Measurements from ENCODE around the gene LRRN1.
"Not testable (repeated sequence)": the region's sequence is repeated elsewhere in the genome, so short reads cannot be mapped to it uniquely, and the experiment has no call there.

LRRN1 gene

DNA sequence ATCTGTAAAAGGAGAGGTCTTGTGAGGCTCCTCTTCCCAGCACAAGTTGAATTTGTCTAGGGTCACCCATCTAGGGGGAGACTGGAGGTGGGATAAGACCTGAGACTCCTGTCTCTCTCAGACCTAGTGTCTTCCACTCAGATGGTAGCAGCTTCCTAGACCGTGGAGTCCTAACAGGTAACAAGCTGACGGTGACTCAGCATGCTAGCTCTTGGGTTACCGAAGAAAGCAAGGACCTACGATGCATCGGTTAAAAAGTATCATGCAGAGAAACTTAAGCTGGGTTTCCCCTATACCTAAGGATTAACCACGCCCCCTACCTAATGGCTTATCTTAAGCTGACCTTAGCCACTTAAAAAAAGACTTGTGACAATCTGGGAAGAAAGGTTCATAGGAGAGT, 7.6 kb downstream of the LRRN1 start:
- DNase-seq (ENCODE audit: low read depth in 4 of 4, low spot score in 1 of 4): no peak

GRCh38 chr3:3813013-3813412, 13.8 kb downstream of the LRRN1 start:
- DNase-seq (ENCODE audit: low read depth in 4 of 4, low spot score in 1 of 4): no peak

- DNase-seq (ENCODE audit: low read depth in 4 of 4, low spot score in 1 of 4): no peak
These were observed 16.0 kb downstream of the LRRN1 start for GRCh38 chr3:3815206-3815605.

GRCh38 chr3:3816034-3816433, 16.8 kb downstream of the LRRN1 start:
- no peak for DNase-seq (ENCODE audit: low read depth in 4 of 4, low spot score in 1 of 4)

GRCh38 chr3:3817865-3818264, 18.6 kb downstream of the LRRN1 start:
- no peak for DNase-seq (ENCODE audit: low read depth in 4 of 4, low spot score in 1 of 4)

- no peak for DNase-seq (ENCODE audit: low read depth in 4 of 4, low spot score in 1 of 4)
These were observed 22.5 kb downstream of the LRRN1 start for GRCh38 chr3:3821777-3822176.

GRCh38 chr3:3825035-3825434, 25.8 kb downstream of the LRRN1 start:
- DNase-seq (ENCODE audit: low read depth in 4 of 4, low spot score in 1 of 4): no peak

DNA sequence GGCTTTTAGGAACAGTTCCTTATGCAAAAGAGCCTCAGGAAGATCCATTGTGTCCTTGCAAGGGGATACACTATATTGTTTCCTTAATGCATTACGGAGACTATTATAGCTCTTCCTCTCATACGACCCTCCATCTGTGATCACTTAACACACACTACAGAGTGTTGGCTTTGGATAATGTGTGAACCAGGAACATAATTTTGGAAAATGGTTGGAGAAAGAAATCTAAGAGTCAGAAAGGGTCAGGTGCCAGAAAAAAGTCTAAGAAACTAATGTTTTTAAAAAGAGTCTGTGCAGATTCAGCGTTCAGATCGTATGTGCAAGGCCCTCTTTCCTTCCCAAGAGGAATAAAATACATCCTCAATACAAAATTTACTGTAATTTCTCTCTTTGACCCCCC, 27.3 kb downstream of the LRRN1 start:
- no peak for DNase-seq (ENCODE audit: low read depth in 4 of 4, low spot score in 1 of 4)

GRCh38 chr3:3827111-3827510, 27.9 kb downstream of the LRRN1 start:
- no peak for DNase-seq (ENCODE audit: low read depth in 4 of 4, low spot score in 1 of 4)

GRCh38 chr3:3828417-3828816, 29.2 kb downstream of the LRRN1 start:
- not testable (repeated sequence) for DNase-seq (ENCODE audit: low read depth in 4 of 4, low spot score in 1 of 4)

DNA sequence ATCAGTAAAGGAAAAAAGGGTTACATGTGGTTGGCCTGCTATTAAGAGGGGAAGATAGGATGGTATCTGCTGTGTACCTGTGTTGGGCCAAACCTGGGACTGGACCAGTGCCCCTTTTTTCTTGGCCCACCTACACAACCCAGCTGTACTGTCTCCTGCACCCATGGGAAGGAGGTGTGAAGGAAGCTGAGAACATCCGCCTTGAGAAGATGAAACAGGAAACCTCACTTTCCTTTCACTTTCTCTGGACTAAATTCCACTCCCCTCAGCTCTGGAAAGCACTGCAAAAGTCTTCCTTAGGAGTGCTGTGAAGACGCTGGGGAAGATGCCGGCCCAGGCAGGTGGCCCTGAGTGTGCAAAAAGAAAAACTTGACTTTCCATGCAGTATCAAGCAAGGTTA, 37.6 kb downstream of the LRRN1 start:
- DNase-seq (ENCODE audit: low read depth in 4 of 4, low spot score in 1 of 4): no peak

- DNase-seq (ENCODE audit: low read depth in 4 of 4, low spot score in 1 of 4): no peak
These were observed 43.1 kb downstream of the LRRN1 start for GRCh38 chr3:3842356-3842755.

GRCh38 chr3:3847994-3848922, 49.0 kb downstream of the LRRN1 start:
- no peak for DNase-seq (ENCODE audit: low read depth in 4 of 4, low spot score in 1 of 4)

DNA sequence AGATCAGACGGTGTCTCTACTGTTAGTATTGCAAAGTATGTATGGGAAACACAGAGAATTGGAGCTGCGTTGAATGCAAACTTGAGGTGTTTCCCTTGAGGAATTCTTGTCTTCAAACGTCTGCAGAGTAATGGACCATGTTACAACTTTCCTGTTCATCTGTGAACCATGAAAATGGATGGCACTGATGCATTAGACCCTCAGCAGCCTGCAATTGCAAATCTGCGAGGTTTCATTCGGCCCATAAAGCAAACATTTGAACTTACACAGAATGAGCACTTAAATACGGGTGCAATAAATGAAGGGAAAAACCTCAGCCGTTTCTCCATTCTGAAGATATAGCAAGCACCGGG, 49.7 kb downstream of the LRRN1 start:
- DNase-seq (ENCODE audit: low read depth in 4 of 4, low spot score in 1 of 4): no peak

DNA sequence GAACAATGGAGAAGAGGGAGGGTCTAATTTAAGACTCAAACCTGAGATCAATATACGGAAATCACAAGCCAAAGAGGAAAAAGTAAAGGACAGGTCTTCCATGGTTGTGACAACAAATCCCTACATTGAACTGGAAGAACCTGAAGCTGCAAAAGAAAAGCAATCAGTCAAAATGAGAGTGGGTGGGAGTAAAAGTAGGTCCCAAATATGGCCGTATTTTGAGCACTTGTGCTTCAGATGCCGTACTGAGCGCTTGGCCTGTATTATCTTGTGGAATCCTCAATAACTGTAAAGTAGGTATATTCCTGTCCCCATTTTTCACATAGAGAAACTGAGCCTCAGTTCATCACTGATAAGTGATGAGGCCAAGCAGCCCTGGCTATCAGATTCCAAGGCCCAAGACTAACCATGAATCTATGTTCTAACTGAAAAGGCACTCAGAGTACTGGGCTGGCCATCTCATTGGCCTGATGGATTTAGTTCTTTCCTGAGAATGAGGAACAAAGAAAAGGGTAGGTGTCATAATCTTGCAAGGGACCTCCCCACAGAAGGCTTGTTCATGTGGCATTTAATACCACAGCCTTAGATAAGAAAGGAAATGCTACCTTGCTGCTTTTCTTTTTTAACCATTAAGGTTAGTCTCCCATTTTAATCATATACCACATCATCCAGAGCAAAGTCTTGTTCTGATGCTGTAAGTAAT, 52.5 kb downstream of the LRRN1 start:
- no peak for DNase-seq (ENCODE audit: low read depth in 4 of 4, low spot score in 1 of 4)

DNA sequence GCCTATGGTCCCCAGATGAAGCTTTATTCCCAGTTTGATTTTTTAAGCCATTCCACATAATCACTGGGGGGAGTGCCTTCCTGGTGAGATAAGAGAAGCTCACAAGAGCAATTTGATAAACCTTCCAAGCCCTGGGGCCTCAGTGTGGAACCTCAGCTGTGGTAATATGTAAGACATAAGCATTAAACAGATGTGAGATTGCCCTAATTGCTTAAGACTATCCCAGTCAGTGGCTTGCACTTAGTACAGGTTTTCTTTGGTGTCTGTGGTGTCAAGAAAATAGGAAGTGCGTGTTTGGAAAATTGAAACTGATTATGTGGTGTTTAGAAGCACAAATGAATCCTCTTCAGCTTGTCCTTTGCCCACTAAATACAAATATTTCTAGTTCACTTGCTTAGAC, 54.3 kb downstream of the LRRN1 start:
- DNase-seq (ENCODE audit: low read depth in 4 of 4, low spot score in 1 of 4): no peak

GRCh38 chr3:3855056-3855455, 55.8 kb downstream of the LRRN1 start:
- DNase-seq (ENCODE audit: low read depth in 4 of 4, low spot score in 1 of 4): no peak

GRCh38 chr3:3860235-3860634, 61.0 kb downstream of the LRRN1 start:
- no peak for DNase-seq (ENCODE audit: low read depth in 4 of 4, low spot score in 1 of 4)

GRCh38 chr3:3862534-3862933, 63.3 kb downstream of the LRRN1 start:
- DNase-seq (ENCODE audit: low read depth in 4 of 4, low spot score in 1 of 4): no peak

GRCh38 chr3:3875491-3875890, 76.3 kb downstream of the LRRN1 start:
- no peak for DNase-seq (ENCODE audit: low read depth in 4 of 4, low spot score in 1 of 4)

DNA sequence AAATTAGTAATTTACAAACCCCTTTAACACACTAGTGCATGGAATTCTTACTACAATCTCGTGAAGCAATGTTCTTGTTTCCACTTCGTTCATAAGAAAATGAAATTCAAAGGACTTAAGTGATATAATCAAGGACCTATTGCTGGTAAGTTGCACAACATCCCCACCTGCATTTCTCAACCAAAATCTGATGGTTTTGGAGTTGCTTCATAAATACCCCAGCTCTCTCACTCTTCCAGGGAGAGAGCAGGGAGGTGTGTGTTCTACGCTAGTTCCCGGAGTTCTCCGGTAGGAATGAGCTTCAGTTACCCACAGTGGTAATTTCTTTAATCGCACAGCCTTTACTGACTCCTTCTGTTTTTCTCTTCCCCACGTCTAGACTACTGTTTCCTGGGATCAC, 81.8 kb downstream of the LRRN1 start:
- no peak for DNase-seq (ENCODE audit: low read depth in 4 of 4, low spot score in 1 of 4)

DNA sequence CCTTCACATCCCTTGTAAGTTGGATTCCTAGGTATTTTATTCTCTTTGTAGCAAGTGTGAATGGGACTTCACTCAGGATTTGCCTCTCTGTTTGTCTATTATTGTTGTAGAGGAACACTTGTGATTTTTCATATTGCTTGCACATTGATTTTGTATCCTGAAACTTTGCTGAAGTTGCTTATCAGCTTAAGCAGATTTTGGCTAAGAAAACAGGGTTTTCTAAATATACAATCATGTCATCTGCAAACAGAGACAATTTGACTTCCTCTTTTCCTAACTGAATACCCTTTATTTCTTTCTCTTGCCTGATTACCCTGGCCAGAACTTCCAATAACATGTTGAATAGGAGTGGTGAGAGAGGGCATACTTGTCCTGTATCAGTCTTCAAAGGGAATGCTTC, 88.1 kb downstream of the LRRN1 start:
- not testable (repeated sequence) for DNase-seq (ENCODE audit: low read depth in 4 of 4, low spot score in 1 of 4)

GRCh38 chr3:3893590-3893989, 94.4 kb downstream of the LRRN1 start:
- DNase-seq (ENCODE audit: low read depth in 4 of 4, low spot score in 1 of 4): no peak

All from stimulated activated CD4-positive, alpha-beta T cell treated with anti-CD3 and anti-CD28 coated beads, Interleukin-1b, Interleukin-23, amount 100 ng/mL, for 24 hours (primary cell).